Retina (tissue), 1 donor: ENCODE data around the gene AKR1E2.
"Not testable (repeated sequence)": the region's sequence is repeated elsewhere in the genome, so short reads cannot be mapped to it uniquely, and the experiment has no call there.

Source experiments
- DNase-seq: peaks from one replicate; pipeline ENCODE4 v3.0.0-alpha.2; 2016

Gene AKR1E2

DNA sequence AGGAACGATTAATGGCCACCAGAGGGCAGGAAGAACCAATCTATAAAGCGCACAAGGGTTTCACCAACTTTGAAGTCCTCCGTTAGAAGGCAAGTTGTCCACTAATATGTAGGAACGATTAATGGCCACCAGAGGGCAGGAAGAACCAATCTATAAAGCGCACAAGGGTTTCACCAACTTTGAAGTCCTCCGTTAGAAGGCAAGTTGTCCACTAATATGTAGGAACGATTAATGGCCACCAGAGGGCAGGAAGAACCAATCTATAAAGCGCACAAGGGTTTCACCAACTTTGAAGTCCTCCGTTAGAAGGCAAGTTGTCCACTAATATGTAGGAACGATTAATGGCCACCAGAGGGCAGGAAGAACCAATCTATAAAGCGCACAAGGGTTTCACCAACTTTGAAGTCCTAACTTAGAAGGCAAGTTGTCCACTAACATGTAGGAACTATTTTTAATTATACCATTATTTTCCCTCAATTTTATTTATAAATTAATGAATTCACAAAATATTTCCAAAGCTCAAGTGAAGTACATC, 10.3 kb upstream of the AKR1E2 start:
- DNase-seq, result not testable (repeated sequence)

DNA sequence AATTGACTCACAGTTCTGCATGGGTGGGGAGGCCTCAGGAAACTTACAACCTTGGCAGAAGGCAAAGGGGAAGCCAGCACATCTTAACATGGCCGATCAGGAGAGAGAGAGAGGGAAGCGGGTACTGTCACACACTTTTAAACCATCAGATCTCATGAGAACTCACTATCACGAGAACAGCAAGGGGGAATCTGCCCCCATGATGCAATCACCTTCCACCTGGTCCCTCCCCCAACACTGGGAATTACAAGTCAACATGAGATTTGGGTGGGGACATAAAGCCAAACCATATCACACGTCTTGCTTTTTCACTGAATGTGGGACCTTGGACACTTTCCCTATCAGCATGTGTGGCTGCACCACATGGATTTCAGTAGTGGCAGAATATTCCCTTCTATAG, 9.0 kb upstream of the AKR1E2 start:
- DNase-seq, result no peak

DNA sequence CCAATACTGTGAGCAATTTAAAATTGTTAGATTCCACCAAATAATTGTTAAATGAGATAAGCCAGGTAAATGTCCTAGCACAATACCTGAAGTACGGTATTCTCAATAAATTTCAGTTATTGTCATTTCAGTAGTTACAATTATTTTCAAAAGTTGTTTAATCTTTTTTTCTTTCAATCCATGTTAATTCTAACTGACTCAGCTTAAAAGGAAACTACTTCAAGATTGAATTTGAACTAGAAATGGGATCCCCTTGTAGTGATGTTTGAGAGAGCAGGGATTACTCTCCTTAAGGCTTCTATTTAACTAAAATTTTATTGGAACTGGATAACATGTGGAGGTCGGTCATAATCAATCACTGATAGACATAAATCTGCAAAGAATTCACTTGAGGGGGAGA, 6.9 kb upstream of the AKR1E2 start:
- DNase-seq, result no peak

DNA sequence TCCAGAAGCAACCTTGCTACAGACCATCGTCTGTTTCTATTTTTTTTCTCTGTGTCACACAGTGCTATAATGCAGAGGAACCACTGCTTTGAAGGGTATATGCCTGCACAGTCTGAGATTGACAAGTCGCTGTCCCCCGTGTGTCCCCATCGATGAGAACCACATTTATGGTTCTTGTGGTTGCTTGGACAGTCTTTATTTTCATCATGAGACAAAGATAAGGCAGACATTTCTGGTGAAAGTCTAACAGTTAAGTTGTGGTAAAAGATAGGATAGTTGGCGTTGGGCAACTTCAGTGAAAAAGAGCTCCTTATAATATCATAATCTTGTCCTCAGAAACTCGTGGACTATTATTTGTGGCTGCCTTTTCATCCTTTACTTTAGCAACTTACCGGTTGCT, 6.3 kb upstream of the AKR1E2 start:
- DNase-seq, result no peak

DNA sequence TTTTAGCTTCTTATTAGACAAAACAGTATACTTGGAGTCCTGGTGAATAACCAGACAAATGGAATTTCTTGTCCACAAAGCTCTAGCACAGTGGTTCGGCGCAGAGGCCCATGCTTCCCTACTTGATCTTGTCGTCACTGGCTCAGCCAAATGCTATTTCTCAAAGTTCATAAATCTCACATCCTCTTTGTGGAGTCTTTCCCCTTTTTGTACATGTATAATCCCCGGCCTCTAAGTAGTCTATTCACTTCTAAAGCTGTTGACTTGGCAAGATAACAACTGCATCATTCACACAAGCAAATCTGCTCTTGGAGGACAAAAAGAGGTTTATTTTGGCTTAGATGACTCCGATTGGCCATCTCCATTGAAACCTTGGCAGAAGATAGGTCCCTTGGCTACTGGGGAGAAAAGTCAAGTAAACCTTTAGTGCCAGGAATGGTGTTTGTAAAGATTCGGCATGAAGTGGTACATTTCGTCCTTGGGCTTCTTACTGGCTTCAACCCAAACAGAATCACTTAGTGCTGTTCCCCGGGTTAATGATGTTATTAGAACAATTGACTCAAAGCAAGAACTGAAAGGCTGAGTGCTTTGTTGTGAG, 5.1 kb upstream of the AKR1E2 start:
- no peak for DNase-seq

DNA sequence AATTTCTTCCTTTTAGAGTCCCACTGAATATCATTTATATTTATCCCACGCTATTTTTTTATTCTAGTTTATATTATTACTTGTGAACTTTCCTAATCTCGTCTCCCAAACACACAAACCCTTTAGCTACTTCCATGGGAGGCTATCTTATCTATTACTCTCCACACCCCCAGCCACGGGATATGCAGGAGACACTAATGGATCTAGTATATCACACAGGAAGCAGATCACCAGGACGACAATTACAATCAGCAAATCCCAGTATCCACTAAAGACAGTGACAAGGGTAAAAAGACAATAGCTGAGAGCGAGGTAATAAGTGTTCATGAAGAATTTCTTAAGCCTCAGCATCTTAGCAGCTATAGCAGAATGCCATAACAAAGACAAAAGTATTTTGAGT, 3.8 kb upstream of the AKR1E2 start:
- no peak for DNase-seq

DNA sequence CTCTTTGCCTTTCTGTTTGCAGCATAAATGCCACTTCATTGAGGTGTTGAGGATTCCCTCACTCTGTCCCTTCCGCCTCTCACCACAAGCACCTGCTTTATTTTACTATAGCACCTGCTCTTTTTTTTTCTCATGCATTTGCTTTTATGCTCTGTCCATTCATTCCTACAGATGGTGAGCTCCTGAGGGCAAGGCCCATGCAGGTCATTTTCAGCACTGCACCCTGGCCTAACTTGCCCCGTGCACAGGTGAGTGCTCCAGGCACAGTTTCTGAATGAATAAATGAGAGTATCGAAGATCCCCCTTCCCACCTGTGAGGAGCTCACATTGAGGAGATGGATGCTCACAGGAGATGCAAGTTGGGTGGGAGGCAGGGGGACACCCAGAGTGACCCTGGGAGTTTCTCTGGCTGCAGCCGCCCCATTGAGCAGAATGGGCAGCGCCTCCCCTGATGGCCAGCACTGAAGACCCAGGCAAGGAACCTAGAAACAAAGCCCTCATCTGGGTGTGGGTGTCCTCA, 1.2 kb upstream of the AKR1E2 start:
- no peak for DNase-seq

DNA sequence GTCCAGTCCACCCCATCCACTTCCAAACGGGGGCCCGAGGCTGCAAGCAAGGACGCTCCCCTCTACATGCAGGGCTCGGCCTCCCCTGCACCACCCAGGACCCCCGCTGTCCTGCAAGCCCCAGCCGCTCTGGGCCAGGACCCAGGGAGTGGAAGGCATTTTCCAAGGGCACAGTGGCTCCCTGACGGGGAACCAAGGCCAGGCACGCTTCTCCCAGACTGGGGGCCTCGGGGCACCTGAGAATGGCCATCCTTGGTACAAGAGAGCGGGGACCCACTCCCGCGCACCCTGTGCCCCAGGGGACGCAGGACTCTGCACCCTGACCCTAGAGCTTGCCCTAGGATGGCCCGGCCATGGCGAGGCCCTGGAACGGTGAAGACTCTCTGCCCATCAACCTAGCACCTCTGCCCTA, 545 bp upstream of the AKR1E2 start:
- DNase-seq, result no peak

DNA sequence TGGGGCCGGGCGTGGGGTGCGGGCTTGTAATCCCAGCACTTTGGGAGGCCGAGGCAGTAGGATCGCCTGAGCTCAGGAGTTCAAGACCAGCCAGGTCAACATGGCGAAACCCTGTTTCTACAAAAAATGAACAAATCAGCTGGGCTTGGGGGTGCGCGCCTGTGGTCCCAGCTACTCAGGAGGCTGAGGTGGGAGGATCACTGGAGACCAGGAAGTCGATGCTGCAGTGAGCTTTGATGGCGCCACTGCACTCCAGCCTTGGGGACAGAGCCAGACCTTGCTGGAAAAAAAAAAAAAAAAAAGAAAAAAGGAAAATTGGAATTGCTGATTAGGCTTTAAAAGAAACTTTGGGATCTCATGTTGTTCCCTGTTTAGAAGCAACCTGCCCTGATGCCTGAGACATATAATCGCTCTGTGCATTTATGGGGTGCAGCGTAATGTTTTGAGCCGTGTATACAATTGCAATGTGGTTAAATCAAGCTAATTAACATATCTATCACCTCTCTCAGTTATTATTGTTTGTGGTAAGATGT, 851 bp downstream of the AKR1E2 start:
- DNase-seq, result no peak

DNA sequence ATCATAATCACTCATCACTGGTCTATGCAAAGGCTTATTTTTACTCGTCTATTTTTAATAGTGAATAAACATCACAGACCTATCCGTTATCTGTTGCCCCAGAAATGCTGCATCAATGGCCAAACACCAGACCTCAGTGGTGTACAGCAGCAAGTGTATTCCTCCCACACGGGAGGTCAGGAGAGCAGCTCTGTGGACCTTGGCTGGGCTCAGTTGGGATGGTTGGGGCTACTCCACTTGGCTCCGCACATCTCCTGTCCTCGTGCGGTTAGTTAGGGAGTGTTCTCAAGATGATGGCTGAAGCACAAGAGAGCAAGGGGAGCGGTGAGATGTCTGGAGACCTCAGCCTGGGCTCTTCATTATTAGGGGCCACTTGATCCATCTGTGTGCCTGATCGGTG, 2.0 kb downstream of the AKR1E2 start:
- DNase-seq, result no peak

DNA sequence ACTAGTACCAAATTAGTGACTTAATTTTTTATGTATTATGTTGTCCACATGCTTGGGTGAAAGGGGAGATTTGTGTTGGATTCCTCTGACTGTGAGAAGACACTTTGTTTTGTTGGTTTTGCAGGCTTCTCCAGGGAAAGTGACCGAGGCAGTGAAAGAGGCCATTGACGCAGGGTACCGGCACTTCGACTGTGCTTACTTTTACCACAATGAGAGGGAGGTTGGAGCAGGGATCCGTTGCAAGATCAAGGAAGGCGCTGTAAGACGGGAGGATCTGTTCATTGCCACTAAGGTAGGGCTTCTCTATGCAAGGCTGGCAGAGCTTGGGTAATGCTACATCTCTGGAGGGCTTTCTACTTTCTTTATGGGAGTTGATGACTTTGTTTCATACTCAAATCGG, 4.5 kb downstream of the AKR1E2 start:
- DNase-seq, result no peak

DNA sequence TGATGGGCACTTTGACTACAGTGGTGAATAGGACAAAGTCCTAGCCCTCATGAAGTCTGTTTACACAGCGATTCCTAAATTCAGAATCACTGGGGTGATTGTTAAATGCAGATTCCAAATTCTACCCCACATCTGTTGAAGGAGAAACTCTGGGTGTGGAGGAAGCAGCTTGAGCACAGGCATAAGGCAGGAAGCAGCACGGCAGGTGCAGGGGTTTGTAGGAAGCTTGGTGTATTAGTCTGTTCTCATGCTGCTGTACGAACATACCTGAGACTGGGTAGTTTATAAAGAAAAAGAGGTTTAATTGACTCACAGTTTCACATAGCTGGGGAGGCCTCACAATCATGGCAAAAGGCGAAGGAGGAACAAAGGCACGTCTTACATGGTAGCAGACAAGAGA, 5.1 kb downstream of the AKR1E2 start:
- no peak for DNase-seq

DNA sequence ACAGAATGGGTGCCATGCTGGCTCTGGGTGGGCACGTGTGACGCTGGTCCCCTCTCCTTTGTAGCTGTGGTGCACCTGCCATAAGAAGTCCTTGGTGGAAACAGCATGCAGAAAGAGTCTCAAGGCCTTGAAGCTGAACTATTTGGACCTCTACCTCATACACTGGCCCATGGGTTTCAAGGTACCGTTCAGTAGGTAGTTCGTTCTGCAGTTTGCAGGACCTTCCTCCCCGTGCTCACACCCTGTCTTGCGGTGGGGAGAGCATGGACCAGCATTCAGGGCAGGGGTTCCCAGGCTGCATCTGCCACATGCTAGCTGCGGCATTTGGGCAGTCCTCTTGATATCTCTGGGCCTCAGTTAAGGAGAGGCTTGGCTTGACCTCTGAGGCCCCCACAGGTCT, 7.3 kb downstream of the AKR1E2 start:
- DNase-seq, result no peak

DNA sequence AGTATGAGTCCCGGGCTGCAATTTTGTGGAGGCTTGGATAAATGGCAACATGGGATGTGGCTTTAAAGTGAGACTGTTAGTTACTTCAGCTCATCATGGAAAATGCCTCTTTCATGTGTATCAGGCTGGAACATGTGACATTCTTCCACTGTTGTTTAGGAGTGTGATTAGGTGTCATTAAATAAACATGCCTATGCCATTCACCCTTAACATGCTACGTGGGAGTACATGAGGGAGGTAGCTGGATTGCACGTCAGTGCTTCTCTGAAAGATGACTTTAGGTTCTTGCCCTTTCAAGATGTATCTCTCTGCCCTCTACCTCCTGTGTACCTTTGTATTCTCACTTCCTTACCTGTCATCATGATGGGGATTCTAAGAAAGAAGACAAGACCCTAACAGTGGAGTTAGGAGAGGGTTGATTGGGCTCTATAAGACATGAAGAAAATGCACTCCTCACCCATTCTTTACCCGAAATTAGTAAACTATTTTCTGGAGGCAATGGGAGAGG, 8.9 kb downstream of the AKR1E2 start:
- no peak for DNase-seq

DNA sequence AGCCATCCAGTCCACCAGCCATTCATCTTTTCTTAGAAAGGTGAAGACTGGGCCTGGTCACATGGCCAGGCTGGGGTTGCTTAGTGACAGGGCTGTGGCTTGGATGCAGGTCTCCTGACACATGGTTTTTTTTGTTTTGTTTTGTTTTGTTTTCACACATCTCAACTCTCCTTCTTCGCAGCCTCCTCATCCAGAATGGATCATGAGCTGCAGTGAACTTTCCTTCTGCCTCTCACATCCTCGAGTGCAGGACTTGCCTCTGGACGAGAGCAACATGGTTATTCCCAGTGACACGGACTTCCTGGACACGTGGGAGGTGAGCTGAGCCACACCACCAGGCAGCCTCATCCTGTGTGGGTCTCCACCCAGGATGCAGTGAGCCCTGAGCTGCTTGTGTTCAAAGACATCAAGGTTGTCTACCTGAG, 9.5 kb downstream of the AKR1E2 start:
- DNase-seq, result no peak

DNA sequence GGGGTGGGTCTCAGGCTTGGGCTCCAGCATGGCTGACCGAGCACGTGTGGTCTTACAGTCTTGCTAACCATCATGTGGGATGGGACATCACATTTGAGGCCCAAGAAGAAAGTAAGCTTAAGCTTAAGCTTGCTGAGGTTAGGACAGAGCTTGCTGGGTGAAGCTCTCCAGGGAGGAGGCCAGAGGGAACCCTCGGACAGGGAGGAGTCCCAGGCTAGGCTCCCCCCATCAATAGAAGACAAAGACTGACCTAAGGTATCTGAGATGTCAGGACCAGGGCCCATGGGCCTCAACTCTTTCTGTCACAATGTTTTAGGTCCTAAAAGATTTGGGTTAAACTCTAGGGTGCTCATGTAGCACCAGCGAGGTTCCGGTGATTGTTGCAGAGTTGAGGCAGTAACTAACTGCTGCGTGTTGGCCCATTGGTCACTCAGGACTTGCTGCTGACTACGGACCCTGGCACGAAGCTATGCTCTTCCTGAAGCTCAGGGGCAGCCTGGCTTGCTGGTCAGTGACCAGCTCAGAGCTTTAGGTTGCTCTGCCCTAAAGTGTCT, 10.5 kb downstream of the AKR1E2 start:
- no peak for DNase-seq

DNA sequence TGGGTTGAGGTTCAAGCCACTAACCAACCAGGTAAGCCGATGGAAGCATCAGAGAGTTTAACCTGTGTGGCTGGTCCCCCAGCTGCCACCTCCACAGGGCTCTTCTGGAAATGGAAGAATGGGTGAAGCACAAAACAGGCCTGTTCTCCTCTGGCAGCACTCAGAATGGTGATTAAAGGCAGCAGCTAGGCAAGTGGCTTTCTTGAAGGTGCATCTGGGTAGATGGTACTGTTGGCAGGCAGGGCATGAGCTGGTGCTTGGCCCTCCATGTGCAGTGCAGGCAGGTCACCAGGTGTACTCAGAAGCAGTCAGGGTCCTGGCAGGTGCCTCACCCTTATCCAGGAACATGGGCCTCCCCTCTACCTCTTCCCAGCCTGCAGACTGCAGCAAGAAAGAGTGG, 11.5 kb downstream of the AKR1E2 start:
- DNase-seq, result no peak

DNA sequence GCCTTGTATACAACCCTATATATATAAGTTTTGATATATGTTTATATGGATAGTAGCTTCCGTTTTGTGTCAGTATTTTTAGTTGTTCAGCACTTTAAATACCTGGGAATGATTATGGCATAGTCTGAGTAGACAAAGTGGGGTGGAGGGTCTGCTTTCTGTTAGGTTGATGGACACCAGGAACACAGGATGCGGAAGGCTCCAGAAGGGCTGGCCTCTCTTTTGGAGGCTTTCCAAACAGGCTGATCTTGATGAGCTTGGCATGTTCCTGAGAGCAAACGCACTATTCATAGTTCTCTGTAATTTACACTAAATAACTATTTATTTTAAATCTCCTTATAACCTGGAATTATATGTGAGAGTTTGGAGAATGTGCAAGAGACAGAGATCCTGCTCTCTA, 12.7 kb downstream of the AKR1E2 start:
- DNase-seq, result no peak

DNA sequence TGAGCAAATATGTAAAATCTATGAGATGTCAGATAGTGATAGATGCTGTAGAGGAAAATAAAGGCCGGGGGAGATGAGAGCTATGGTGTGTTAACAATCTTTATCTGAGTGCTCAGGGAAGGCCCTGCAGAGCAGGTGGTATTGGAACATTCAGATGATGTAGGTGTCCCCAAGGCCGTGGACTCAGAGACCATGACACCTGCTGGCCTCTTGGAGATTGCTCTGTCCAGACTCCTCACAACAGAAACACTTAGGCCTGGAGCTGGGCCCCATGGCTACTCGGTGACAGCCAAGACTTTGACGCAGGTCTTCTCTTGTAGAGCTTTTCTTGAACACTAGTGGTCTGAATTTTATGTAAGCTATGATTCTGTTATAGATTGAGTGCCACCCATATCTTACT, 13.3 kb downstream of the AKR1E2 start:
- DNase-seq, result no peak

DNA sequence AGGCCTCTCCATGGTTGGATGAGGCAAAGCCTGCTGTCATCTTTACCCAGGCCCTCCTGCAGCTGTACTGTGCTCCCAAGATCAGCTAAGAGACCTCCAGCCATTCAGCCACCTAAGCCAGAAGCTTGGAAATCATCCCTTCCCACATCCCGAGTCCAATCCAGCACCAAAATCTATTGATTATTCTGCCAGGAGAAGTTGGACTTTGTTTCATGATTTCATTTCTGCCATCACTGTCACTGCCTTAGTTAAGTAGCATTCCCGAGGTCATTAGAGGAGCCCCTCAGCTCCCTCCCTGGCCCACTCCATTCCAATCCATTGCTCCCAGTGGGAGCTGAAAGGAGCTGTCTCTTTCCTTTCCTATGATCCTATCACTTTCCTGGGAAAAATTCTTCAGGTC, 14.1 kb downstream of the AKR1E2 start:
- no peak for DNase-seq

DNA sequence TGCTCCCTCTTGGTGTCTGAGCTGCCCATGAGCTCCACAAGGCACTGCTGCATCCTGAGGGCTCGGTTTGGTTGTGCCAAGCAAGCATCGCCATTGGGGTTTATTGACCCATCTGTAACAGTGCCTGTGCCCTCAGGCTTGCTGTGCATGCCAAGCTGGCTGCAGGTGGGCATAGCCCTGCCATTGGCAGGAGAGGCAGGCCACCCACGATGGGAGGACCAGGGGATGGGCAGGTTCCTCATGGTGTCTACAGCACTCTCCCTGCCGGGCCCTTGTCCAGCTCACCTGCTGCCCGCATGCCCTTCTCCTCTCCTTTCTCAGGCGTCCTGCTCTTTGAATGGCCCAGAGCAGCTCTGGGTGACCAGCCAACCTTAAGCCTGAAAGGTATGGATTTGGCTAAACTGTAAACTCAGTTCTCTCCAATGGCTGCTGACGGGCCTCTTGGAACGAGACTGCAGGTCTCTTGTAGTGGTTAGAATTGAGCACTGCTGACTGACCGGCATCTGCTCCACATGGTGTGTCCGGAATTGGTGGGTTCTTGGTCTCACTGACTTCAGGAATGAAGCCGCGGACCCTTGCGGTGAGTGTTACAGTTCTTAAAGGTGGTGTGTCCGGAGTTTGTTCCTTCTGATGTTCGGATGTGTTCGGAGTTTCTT, 17.6 kb downstream of the AKR1E2 start:
- no peak for DNase-seq

DNA sequence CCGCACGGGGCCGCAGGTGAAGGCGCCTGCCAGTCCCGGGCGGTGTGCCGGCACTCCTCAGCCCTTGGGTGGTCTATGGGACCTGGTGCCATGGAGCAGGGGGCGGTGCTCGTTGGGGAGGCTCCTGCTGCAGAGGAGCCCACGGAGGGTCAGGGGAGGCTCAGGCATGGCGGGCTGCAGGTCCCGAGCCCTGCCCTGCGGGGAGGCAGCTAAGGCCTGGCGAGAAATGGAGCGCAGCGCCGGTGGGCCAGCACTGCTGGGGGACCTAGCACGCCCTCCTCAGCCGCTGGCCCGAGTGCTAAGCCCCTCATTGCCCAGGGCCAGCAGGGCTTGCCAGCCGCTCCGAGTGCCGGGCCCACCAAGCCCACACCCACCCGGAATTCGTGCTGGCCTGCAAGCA, 18.9 kb downstream of the AKR1E2 start:
- DNase-seq, result no peak

DNA sequence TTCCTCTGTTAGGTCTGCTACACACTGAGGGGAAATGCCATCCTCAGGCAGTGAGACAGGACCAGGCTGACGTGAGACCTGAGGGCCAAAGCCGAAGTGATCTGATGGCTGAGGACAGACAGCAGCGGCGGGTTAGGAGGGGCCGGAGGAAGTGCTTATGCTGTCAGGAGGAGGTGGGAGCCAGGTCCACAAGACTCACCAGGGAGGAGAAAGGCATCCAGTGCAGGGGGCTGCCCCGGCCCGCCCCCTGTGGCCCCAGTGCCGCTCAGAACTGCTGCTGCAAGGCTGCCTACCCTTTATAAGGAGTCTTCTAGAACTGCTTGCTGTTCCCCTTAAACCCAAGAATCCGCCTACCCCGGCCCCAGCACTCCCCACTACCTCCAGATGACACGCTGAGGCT, 19.8 kb downstream of the AKR1E2 start:
- no peak for DNase-seq

DNA sequence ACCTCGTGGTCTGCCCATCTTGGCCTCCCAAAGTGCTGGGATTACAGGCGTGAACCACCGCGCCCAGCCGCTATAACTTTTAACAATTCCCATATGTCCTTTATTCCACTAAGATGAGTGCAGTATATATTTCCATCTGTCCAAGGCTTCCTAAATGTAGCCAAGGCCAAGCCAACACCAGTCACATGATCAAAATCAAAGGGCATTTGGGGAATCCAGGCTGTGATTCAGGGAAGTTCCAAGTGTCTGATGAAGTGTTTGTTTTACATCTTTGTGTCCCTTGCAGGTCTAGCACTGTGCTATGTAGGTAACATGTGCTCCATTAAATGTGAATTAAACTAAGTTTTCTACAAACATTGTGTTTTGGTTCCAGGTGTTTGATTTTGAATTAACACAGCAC, 20.8 kb downstream of the AKR1E2 start:
- no peak for DNase-seq
